Esophagus (tissue), 2 donors: ENCODE data around the gene DNAJC5. TPM values are rescaled to one million over a fixed set of nuclear protein-coding genes. Genes with fewer than 3 reads are reported as not detected.
"Not testable (repeated sequence)": the region's sequence is repeated elsewhere in the genome, so short reads cannot be mapped to it uniquely, and the experiment has no call there.

Source experiments
- H3K27ac ChIP-seq, 2 donors: one replicate each; pipeline ENCODE4 v1.5.1; 2013; ENCODE audit warnings: low read depth in 2 of 2, mild to moderate bottlenecking in 2 of 2, inconsistent platforms in 1 of 2, low read length in 1 of 2, moderate library complexity in 1 of 2
- H3K27me3 ChIP-seq, 2 donors: one replicate each; pipeline ENCODE4 v1.6.1; 2013; ENCODE audit warnings: low read length in 2 of 2, control low read depth in 1 of 2, mild to moderate bottlenecking in 1 of 2; ENCODE audit not compliant: insufficient read depth in 2 of 2, control insufficient read depth in 1 of 2
- H3K36me3 ChIP-seq, 2 donors: one replicate each; pipeline ENCODE4 v1.6.1; 2013; ENCODE audit warnings: low read length in 1 of 2; ENCODE audit not compliant: control insufficient read depth in 2 of 2, insufficient read depth in 2 of 2
- H3K4me1 ChIP-seq, 2 donors: one replicate each; pipeline ENCODE4 v1.6.1; 2013; ENCODE audit warnings: low read length in 1 of 2; ENCODE audit not compliant: control insufficient read depth in 2 of 2, insufficient read depth in 2 of 2
- H3K4me3 ChIP-seq, 2 donors: one replicate each; pipeline ENCODE4 v1.5.1; 2013; ENCODE audit warnings: low read length in 2 of 2, mild to moderate bottlenecking in 2 of 2, low read depth in 1 of 2, moderate library complexity in 1 of 2
- H3K9me3 ChIP-seq, 2 donors: one replicate each; pipeline ENCODE4 v1.6.1; 2013; ENCODE audit warnings: mild to moderate bottlenecking in 2 of 2, low read depth in 1 of 2, low read length in 1 of 2, moderate library complexity in 1 of 2; ENCODE audit not compliant: control insufficient read depth in 2 of 2, insufficient read depth in 1 of 2
- WGBS, 2 donors: extraction: QIAGEN DNeasy Blood & Tissue Kit; methylation state at CpG; one replicate each; pipeline ENCODE4 v1.1.7; 2013; 5-methylcytosine and 5-hydroxymethylcytosine counted together
- polyA plus RNA-seq, 2 donors: library from polyadenylated mRNA; stranded (reverse); fragments of 200-250 nt; gene quantifications; one replicate each; pipeline ENCODE4 v1.2.3, GENCODE V29; 2013
- donor health status: healthy with polysubstance abuse.
- donor health status: Bipolar disorder and iron deficiency.

The DNAJC5 gene
- polyA plus RNA-seq, 2 donors: 42.9 to 59.4 TPM

- peaks cover 0 to 16% of the 10 kb centered on the region in 2 donors for H3K36me3 ChIP-seq
- 97 to 98% methylated on average over 52 to 59 of the region's 59 CpGs for WGBS, 2 donors
- H3K9me3 ChIP-seq: no peaks in the 10 kb centered on the region
- H3K4me1 ChIP-seq: peaks cover 0 to 22% of the 10 kb centered on the region in 2 donors
- no peak within 1 kb of the TSS for H3K27ac ChIP-seq
- H3K4me3 ChIP-seq: no peak within 1 kb of the TSS
- H3K27me3 ChIP-seq: peaks cover 0 to 4% of the 10 kb centered on the region in 2 donors
Observed at GRCh38 chr20:63861365-63861934, 33.5 kb upstream of the DNAJC5 start, which contains the start of gene ABHD16B. TSS of gene ABHD16B (plus strand) at chr20:63861498. CDS start at chr20:63861541, 43 bp downstream.

- Histone ChIP-seq H3K27me3 (peaks cover 0 to 4% of the 10 kb centered on the region in 2 donors), H3K4me1 (peaks cover 0 to 22% of the 10 kb centered on the region in 2 donors), H3K9me3 (no peaks in the 10 kb centered on the region), H3K27ac (no peak overlapping the region), H3K36me3 (peaks cover 0 to 16% of the 10 kb centered on the region in 2 donors), H3K4me3 (no peak overlapping the region)
- WGBS, 2 donors: 97% methylated on average over 92 to 95 of the region's 95 CpGs
Observed at GRCh38 chr20:63861981-63862901, 32.7 kb upstream of the DNAJC5 start.

- WGBS, 2 donors: 83% methylated on average over 12 to 18 of the region's 18 CpGs
- H3K4me3 ChIP-seq: peak overlapping the region; percentile 60 to 85
- H3K27me3 ChIP-seq: no peaks in the 10 kb centered on the region
- peak overlapping the region; percentile 92 to 99 for H3K27ac ChIP-seq
- peaks cover 0 to 19% of the 10 kb centered on the region in 2 donors for H3K4me1 ChIP-seq
- H3K9me3 ChIP-seq: no peaks in the 10 kb centered on the region
- H3K36me3 ChIP-seq: peaks cover 0 to 16% of the 10 kb centered on the region in 2 donors
Observed at GRCh38 chr20:63863021-63863797, 31.7 kb upstream of the DNAJC5 start.

- peaks cover 0 to 14% of the 10 kb centered on the region in 2 donors for H3K4me1 ChIP-seq
- H3K36me3 ChIP-seq: peaks cover 2 to 20% of the 10 kb centered on the region in 2 donors
- peak overlapping the region; percentile 92 to 99 for H3K27ac ChIP-seq
- no peaks in the 10 kb centered on the region for H3K27me3 ChIP-seq
- WGBS, 2 donors: 3% methylated on average over 38 of the region's 38 CpGs
- H3K4me3 ChIP-seq: peak overlapping the region; percentile 60 to 85
- no peaks in the 10 kb centered on the region for H3K9me3 ChIP-seq
Observed at GRCh38 chr20:63863798-63864544, 31.0 kb upstream of the DNAJC5 start.

- WGBS, 2 donors: 0 to 1% methylated on average over 25 of the region's 25 CpGs
- Histone ChIP-seq H3K4me3 (peak overlapping the region; percentile 60 to 85), H3K27me3 (no peaks in the 10 kb centered on the region), H3K4me1 (peaks cover 0 to 14% of the 10 kb centered on the region in 2 donors), H3K36me3 (peaks cover 2 to 25% of the 10 kb centered on the region in 2 donors), H3K9me3 (no peaks in the 10 kb centered on the region), H3K27ac (peak overlapping the region; percentile 92 to 99)
Observed at GRCh38 chr20:63864545-63864977, 30.4 kb upstream of the DNAJC5 start.

- H3K36me3 ChIP-seq: peaks cover 2 to 29% of the 10 kb centered on the region in 2 donors
- peak within 1 kb of the TSS; percentile 82 to 85 for H3K4me3 ChIP-seq
- no peaks in the 10 kb centered on the region for H3K9me3 ChIP-seq
- peaks cover 0 to 14% of the 10 kb centered on the region in 2 donors for H3K4me1 ChIP-seq
- WGBS, 2 donors: 0% methylated on average over 49 to 68 of the region's 68 CpGs
- no peaks in the 10 kb centered on the region for H3K27me3 ChIP-seq
- H3K27ac ChIP-seq: peak within 1 kb of the TSS; percentile 98 to 99
Observed at GRCh38 chr20:63864978-63865640, 29.8 kb upstream of the DNAJC5 start, which contains the start of gene TPD52L2. TSS of gene TPD52L2 (plus strand) at chr20:63865270. CDS start at chr20:63865366, 96 bp downstream.

GRCh38 chr20:63867042-63867441 lies 27.9 kb upstream of the DNAJC5 start:
- Histone ChIP-seq H3K4me1 (peaks cover 0 to 10% of the 10 kb centered on the region in 2 donors), H3K36me3 (peaks cover 2 to 20% of the 10 kb centered on the region in 2 donors), H3K4me3 (peak overlapping the region in 1 of 2 donors; percentile 5)
- WGBS, 2 donors: 94 to 96% methylated on average over 13 of the region's 13 CpGs
- H3K9me3 ChIP-seq, H3K27ac ChIP-seq, H3K27me3 ChIP-seq: not testable (repeated sequence)

GRCh38 chr20:63868264-63868663 lies 26.7 kb upstream of the DNAJC5 start:
- Histone ChIP-seq H3K4me1 (peaks cover 0 to 7% of the 10 kb centered on the region in 2 donors), H3K9me3 (no peaks in the 10 kb centered on the region), H3K4me3 (no peak overlapping the region), H3K27ac (no peak overlapping the region), H3K27me3 (no peaks in the 10 kb centered on the region), H3K36me3 (peaks cover 2 to 17% of the 10 kb centered on the region in 2 donors)
- 91 to 94% methylated on average over 5 of the region's 5 CpGs for WGBS, 2 donors
